CD4-positive, CD25-positive, alpha-beta regulatory T cell (primary cell): ENCODE data around the gene SLC2A3. TPM values are rescaled to one million over a fixed set of nuclear protein-coding genes. Genes with fewer than 3 reads are reported as not detected.
"Not testable (repeated sequence)": the region's sequence is repeated elsewhere in the genome, so short reads cannot be mapped to it uniquely, and the experiment has no call there.

Experiments used
- ATAC-seq, 2 donors: fragments of 150-1000 bp; cut with Tn5 transposase; one replicate each; pipeline ENCODE4 v1.10.0; 2021; ENCODE audit warnings: low read depth in 2 of 2, moderate number of reproducible peaks in 2 of 2, moderate library complexity in 1 of 2
- DNase-seq, 3 donors: peaks; one replicate each; pipeline versions ENCODE4 v3.0.0 to v3.0.0-alpha.2; 2012 to 2022; ENCODE audit warnings: mixed read lengths in 1 of 3
- H3K27ac ChIP-seq: one replicate; pipeline ENCODE4 v1.7.0; 2013; ENCODE audit warnings: mild to moderate bottlenecking, low read length; ENCODE audit not compliant: insufficient read depth, poor library complexity, severe bottlenecking
- H3K27me3 ChIP-seq: one replicate; pipeline ENCODE4 v1.7.0; 2013; ENCODE audit warnings: low read length; ENCODE audit not compliant: control insufficient read depth, insufficient read depth
- H3K36me3 ChIP-seq: one replicate; pipeline ENCODE4 v1.7.0; 2013; ENCODE audit warnings: mild to moderate bottlenecking, low read length, moderate library complexity; ENCODE audit not compliant: control insufficient read depth, insufficient read depth
- H3K4me1 ChIP-seq: 2 replicates; pipeline ENCODE4 v1.7.0; 2013; ENCODE audit warnings: mild to moderate bottlenecking, low read length; ENCODE audit not compliant: insufficient read depth, control insufficient read depth, poor library complexity, severe bottlenecking
- H3K4me3 ChIP-seq: one replicate; pipeline ENCODE4 v1.7.0; 2013; ENCODE audit warnings: low read depth, mild to moderate bottlenecking, low read length, moderate library complexity
- H3K9me3 ChIP-seq, 2 experiments: 1 replicate in 1 of 2; 2 replicates in 1 of 2; pipeline ENCODE4 v1.7.0; 2013; ENCODE audit warnings: low read length in 2 of 2, mild to moderate bottlenecking in 1 of 2, moderate library complexity in 1 of 2; ENCODE audit not compliant: control insufficient read depth in 2 of 2
- H3K27ac Mint-ChIP-seq, 3 donors: one replicate each; pipeline ENCODE4 v1.8.0; 2020 to 2022; ENCODE audit warnings: mild to moderate bottlenecking in 3 of 3, mixed read lengths in 3 of 3, moderate library complexity in 2 of 3
- H3K27me3 Mint-ChIP-seq: one replicate; pipeline ENCODE4 v1.8.0; 2022; ENCODE audit warnings: mild to moderate bottlenecking, mixed read lengths
- H3K36me3 Mint-ChIP-seq: one replicate; pipeline ENCODE4 v1.8.0; 2020; ENCODE audit warnings: mixed read lengths
- H3K4me1 Mint-ChIP-seq, 4 donors: one replicate each; pipeline ENCODE4 v1.8.0; 2020 to 2022; ENCODE audit warnings: mixed read lengths in 4 of 4, mild to moderate bottlenecking in 1 of 4
- H3K4me3 Mint-ChIP-seq, 4 donors: one replicate each; pipeline ENCODE4 v1.8.0; 2020 to 2022; ENCODE audit warnings: mild to moderate bottlenecking in 4 of 4, mixed read lengths in 4 of 4, moderate library complexity in 3 of 4
- H3K9me3 Mint-ChIP-seq, 7 donors: one replicate each; pipeline ENCODE4 v1.8.0; 2020 to 2022; ENCODE audit warnings: mixed read lengths in 7 of 7, mild to moderate bottlenecking in 3 of 7, moderate library complexity in 2 of 7
- polyA plus RNA-seq, 4 donors: library from polyadenylated mRNA; unstranded; fragments of 300-500 nt; fragmentation: Illumina TruSeq; gene quantifications; one replicate each; pipeline ENCODE4 v1.2.3, GENCODE V29; 2021
- total RNA-seq: library from RNA; stranded (reverse); gene quantifications from one replicate; pipeline ENCODE4 v1.2.3, GENCODE V29; 2022

SLC2A3 gene
- total and polyA plus RNA-seq, 5 donors from 2014 or later: 96.9 to 947 (median 105) TPM

GRCh38 chr12:7907009-7907408 lies 29.0 kb downstream of the SLC2A3 start:
- DNase-seq (peak in 1 of 3 donors; percentile 16), ATAC-seq (peak in 1 of 2 donors; percentile 43)

GRCh38 chr12:7906303-7906702 lies 29.7 kb downstream of the SLC2A3 start:
- DNase-seq, ATAC-seq, H3K27me3 Mint-ChIP-seq, H3K4me1 ChIP-seq, H3K4me3 Mint-ChIP-seq, H3K4me1 Mint-ChIP-seq, H3K27me3 ChIP-seq, H3K9me3 Mint-ChIP-seq, H3K36me3 Mint-ChIP-seq, H3K4me3 ChIP-seq, H3K27ac ChIP-seq, H3K36me3 ChIP-seq, H3K9me3 ChIP-seq, H3K27ac Mint-ChIP-seq: not testable (repeated sequence)

More at GRCh38 chr12:7907009-7907408, 29.0 kb downstream of the SLC2A3 start:
- H3K36me3 ChIP-seq: no peaks in the 10 kb centered on the region
- H3K9me3 Mint-ChIP-seq: no peaks in the 10 kb centered on the region
- H3K27me3 Mint-ChIP-seq: peaks cover 4% of the 10 kb centered on the region
- H3K27me3 ChIP-seq: no peaks in the 10 kb centered on the region
- H3K27ac ChIP-seq: no peak overlapping the region
- no peaks in the 10 kb centered on the region for H3K9me3 ChIP-seq
- H3K4me1 ChIP-seq: no peaks in the 10 kb centered on the region
- no peaks in the 10 kb centered on the region for H3K36me3 Mint-ChIP-seq
- H3K4me3 Mint-ChIP-seq: no peak overlapping the region
- H3K4me1 Mint-ChIP-seq: no peaks in the 10 kb centered on the region
- H3K4me3 ChIP-seq: no peak overlapping the region
- no peak overlapping the region for H3K27ac Mint-ChIP-seq

GRCh38 chr12:7905600-7906125 lies 30.3 kb downstream of the SLC2A3 start:
- not testable (repeated sequence) for H3K4me1 ChIP-seq, H3K4me3 ChIP-seq, H3K36me3 ChIP-seq, H3K27me3 ChIP-seq, H3K9me3 ChIP-seq, H3K27ac ChIP-seq, H3K27me3 Mint-ChIP-seq, H3K4me3 Mint-ChIP-seq, H3K36me3 Mint-ChIP-seq, DNase-seq, H3K4me1 Mint-ChIP-seq, H3K27ac Mint-ChIP-seq, ATAC-seq, H3K9me3 Mint-ChIP-seq

GRCh38 chr12:7905071-7905470 lies 30.9 kb downstream of the SLC2A3 start:
- Histone ChIP-seq H3K27me3 (no peaks in the 10 kb centered on the region), H3K4me1 (no peaks in the 10 kb centered on the region), H3K36me3 (no peaks in the 10 kb centered on the region), H3K4me3 (no peak overlapping the region), H3K27ac (no peak overlapping the region), H3K9me3 (no peaks in the 10 kb centered on the region)
- H3K4me3 Mint-ChIP-seq: no peak overlapping the region
- DNase-seq (no peak), ATAC-seq (no peak)
- no peaks in the 10 kb centered on the region for H3K9me3 Mint-ChIP-seq
- no peaks in the 10 kb centered on the region for H3K36me3 Mint-ChIP-seq
- no peak overlapping the region for H3K27ac Mint-ChIP-seq
- H3K4me1 Mint-ChIP-seq: no peaks in the 10 kb centered on the region
- peaks cover 4% of the 10 kb centered on the region for H3K27me3 Mint-ChIP-seq

GRCh38 chr12:7902416-7902815 lies 33.6 kb downstream of the SLC2A3 start:
- not testable (repeated sequence) for H3K4me1 Mint-ChIP-seq, H3K4me1 ChIP-seq, H3K36me3 Mint-ChIP-seq, H3K4me3 ChIP-seq, H3K9me3 Mint-ChIP-seq, H3K27me3 ChIP-seq, H3K27ac ChIP-seq, H3K9me3 ChIP-seq, H3K27me3 Mint-ChIP-seq, ATAC-seq, H3K4me3 Mint-ChIP-seq, H3K36me3 ChIP-seq, DNase-seq, H3K27ac Mint-ChIP-seq

- no peak overlapping the region for H3K4me3 Mint-ChIP-seq
- Histone ChIP-seq H3K4me3 (no peak overlapping the region), H3K36me3 (no peaks in the 10 kb centered on the region), H3K27me3 (no peaks in the 10 kb centered on the region), H3K27ac (no peak overlapping the region), H3K9me3 (no peaks in the 10 kb centered on the region), H3K4me1 (no peaks in the 10 kb centered on the region)
- no peak overlapping the region for H3K27ac Mint-ChIP-seq
- ATAC-seq (no peak), DNase-seq (no peak)
- H3K36me3 Mint-ChIP-seq: no peaks in the 10 kb centered on the region
- H3K27me3 Mint-ChIP-seq: no peaks in the 10 kb centered on the region
- no peaks in the 10 kb centered on the region for H3K9me3 Mint-ChIP-seq
- H3K4me1 Mint-ChIP-seq: no peaks in the 10 kb centered on the region
Observed at GRCh38 chr12:7899755-7900154, 36.2 kb downstream of the SLC2A3 start.

- not testable (repeated sequence) for H3K27me3 Mint-ChIP-seq, H3K27ac Mint-ChIP-seq, H3K4me3 ChIP-seq, H3K27me3 ChIP-seq, H3K27ac ChIP-seq, H3K9me3 ChIP-seq, ATAC-seq, H3K36me3 Mint-ChIP-seq, H3K4me1 ChIP-seq, H3K9me3 Mint-ChIP-seq, H3K36me3 ChIP-seq, H3K4me3 Mint-ChIP-seq, DNase-seq, H3K4me1 Mint-ChIP-seq
Observed at GRCh38 chr12:7896726-7897125, 39.3 kb downstream of the SLC2A3 start.

GRCh38 chr12:7892186-7892980 lies 43.6 kb downstream of the SLC2A3 start:
- no peaks in the 10 kb centered on the region for H3K36me3 ChIP-seq
- DNase-seq: no peak
- peaks cover 3% of the 10 kb centered on the region for H3K27me3 ChIP-seq
- H3K4me3 ChIP-seq: no peak overlapping the region
- peaks cover 8% of the 10 kb centered on the region for H3K27me3 Mint-ChIP-seq
- H3K27ac Mint-ChIP-seq: no peak overlapping the region
- no peaks in the 10 kb centered on the region for H3K4me1 ChIP-seq
- H3K36me3 Mint-ChIP-seq: no peaks in the 10 kb centered on the region
- H3K4me3 Mint-ChIP-seq: no peak overlapping the region
- no peaks in the 10 kb centered on the region for H3K4me1 Mint-ChIP-seq
- H3K9me3 Mint-ChIP-seq: peaks cover 0 to 2% (median 0%) of the 10 kb centered on the region in 7 donors
- ATAC-seq: no peak
- no peak overlapping the region for H3K27ac ChIP-seq
- H3K9me3 ChIP-seq: no peaks in the 10 kb centered on the region
